ENCODE measurements around the gene WDR82.

The WDR82 gene

DNA sequence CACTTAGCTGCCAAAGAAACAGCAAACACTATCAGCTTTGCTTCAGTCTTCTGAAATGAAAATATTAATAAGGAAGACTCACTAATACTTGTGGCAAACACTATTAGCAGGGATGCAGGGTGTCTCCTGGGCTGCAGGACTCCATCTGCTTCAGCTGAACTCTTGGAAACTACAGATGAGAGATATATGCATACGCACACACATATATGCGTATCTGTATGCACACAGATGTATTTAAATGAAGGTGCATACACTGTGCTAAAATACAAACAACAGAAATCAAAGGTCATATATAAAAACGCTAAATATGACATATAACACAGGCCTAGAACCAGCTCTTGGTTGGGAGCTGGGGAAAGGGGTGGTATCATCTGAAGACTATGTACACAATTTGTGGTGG lies 22.3 kb downstream of the WDR82 start:
- H3K9ac ChIP-seq (ENCODE audit: low read depth, low read length, poor library complexity, severe bottlenecking) = no peak overlapping the region
- H3K79me2 ChIP-seq (ENCODE audit: insufficient read depth, low read length) = peaks cover 28% of the 10 kb centered on the region; the same call in 1 of the 2 replicates
- H3K4me1 ChIP-seq (ENCODE audit: insufficient read depth, low read length, poor library complexity, severe bottlenecking) = peaks cover 20% of the 10 kb centered on the region
- H3F3A ChIP-seq (ENCODE audit: low read depth) = peaks cover 9% of the 10 kb centered on the region; the same call in 1 of the 2 replicates
- H4K20me1 ChIP-seq (ENCODE audit: insufficient read depth, low read length, poor library complexity, severe bottlenecking) = peaks cover 19% of the 10 kb centered on the region
- no peak overlapping the region for H2AFZ ChIP-seq (ENCODE audit: low read length)
- no peak overlapping the region for H3K4me3 ChIP-seq (ENCODE audit: low read length, poor library complexity, severe bottlenecking)
- TF ChIP-seq CTCF (conservative IDR thresholded peaks at IDR 0.05; ENCODE audit: low read length) = no peak
- no peak for TF ChIP-seq EZH2phosphoT487 (IDR thresholded peaks at IDR 0.05; ENCODE audit: borderline replicate concordance)
- peaks cover 72% of the 10 kb centered on the region for H3K36me3 ChIP-seq (ENCODE audit: insufficient read depth, low read length)
- no peaks in the 10 kb centered on the region for H3K9me3 ChIP-seq (ENCODE audit: insufficient read depth, low read depth, low read length)
- H3K4me2 ChIP-seq (ENCODE audit: low read depth, low read length, poor library complexity, severe bottlenecking) = no peak overlapping the region
- H3K27me3 ChIP-seq (ENCODE audit: insufficient read depth, low read length, poor library complexity, severe bottlenecking) = no peaks in the 10 kb centered on the region
- no peaks in the 10 kb centered on the region for H3K9me2 ChIP-seq (replicated peaks; ENCODE audit: low read depth, low read length)

- Histone ChIP-seq H3K9me3 (ENCODE audit: insufficient read depth, low read depth, low read length) (no peaks in the 10 kb centered on the region), H3F3A (ENCODE audit: low read depth) (peaks cover 9% of the 10 kb centered on the region; the same call in 1 of the 2 replicates), H3K79me2 (ENCODE audit: insufficient read depth, low read length) (peaks cover 16% of the 10 kb centered on the region; the same call in 1 of the 2 replicates), H3K4me1 (ENCODE audit: insufficient read depth, low read length, poor library complexity, severe bottlenecking) (peaks cover 20% of the 10 kb centered on the region), H3K27me3 (ENCODE audit: insufficient read depth, low read length, poor library complexity, severe bottlenecking) (no peaks in the 10 kb centered on the region), H3K9me2 (replicated peaks; ENCODE audit: low read depth, low read length) (no peaks in the 10 kb centered on the region), H3K4me3 (ENCODE audit: low read length, poor library complexity, severe bottlenecking) (no peak overlapping the region), H3K4me2 (ENCODE audit: low read depth, low read length, poor library complexity, severe bottlenecking) (peak overlapping the region; percentile 72), H2AFZ (ENCODE audit: low read length) (no peak overlapping the region), H4K20me1 (ENCODE audit: insufficient read depth, low read length, poor library complexity, severe bottlenecking) (peaks cover 17% of the 10 kb centered on the region), H3K9ac (ENCODE audit: low read depth, low read length, poor library complexity, severe bottlenecking) (no peak overlapping the region), H3K36me3 (ENCODE audit: insufficient read depth, low read length) (peaks cover 57% of the 10 kb centered on the region)
- no peak for TF ChIP-seq EZH2phosphoT487 (IDR thresholded peaks at IDR 0.05; ENCODE audit: borderline replicate concordance)
Measured at GRCh38 chr3:52254608-52255007, 23.8 kb downstream of the WDR82 start.

DNA sequence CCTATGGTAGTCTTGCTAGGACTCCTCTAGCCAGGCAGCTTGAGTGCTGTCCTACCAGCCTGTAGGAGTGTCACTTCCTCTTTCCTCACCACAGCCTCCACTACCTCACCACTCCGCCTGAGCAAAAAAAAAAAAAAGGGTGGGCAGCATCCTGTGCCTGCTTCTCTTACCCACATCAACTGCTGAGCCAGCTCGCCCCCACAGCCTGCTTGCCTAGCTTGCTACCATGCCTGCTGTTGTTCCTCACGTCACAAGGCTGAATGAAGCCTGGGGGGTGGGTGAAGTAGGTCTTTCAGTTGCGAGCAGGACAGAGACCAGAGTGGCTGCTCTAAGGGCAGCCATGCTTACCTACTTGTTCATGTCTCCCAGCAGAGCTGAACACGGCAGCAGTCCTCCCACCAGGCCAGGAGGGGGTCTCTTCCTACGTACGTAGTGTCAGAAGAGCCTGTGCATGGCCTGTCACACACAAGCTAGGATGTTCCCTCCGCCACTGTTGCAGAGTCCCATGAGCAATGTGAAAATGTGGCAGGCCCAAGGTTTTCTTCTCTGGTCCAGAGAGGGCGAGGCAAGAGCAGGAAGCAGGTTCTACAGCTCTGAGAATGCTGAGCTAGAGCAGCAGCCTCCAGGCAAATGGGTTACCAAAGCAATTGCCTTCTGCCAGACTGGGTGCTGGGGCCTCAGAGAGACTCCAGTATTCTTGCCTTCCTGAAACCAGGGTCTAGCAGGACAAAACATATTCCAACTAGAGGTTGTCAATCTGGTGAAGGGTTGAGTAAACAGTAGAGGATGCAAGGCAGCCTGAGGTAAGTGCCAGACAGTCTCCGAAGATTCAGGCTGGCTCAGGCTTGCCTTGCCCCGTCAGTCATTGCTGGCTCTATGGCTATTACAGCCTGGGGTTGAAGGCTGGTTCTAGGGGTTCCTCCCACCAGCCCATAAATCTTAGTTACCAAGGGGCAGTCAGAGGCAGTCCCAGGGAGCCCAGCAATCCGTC lies 24.8 kb downstream of the WDR82 start:
- Histone ChIP-seq H4K20me1 (ENCODE audit: insufficient read depth, low read length, poor library complexity, severe bottlenecking) (peaks cover 17% of the 10 kb centered on the region), H3K4me1 (ENCODE audit: insufficient read depth, low read length, poor library complexity, severe bottlenecking) (peaks cover 20% of the 10 kb centered on the region), H3K9me3 (ENCODE audit: insufficient read depth, low read depth, low read length) (no peaks in the 10 kb centered on the region), H3K4me3 (ENCODE audit: low read length, poor library complexity, severe bottlenecking) (peak overlapping the region; percentile 58), H3K9ac (ENCODE audit: low read depth, low read length, poor library complexity, severe bottlenecking) (peak overlapping the region; percentile 66), H3F3A (ENCODE audit: low read depth) (peaks cover 9% of the 10 kb centered on the region; the same call in 1 of the 2 replicates), H3K4me2 (ENCODE audit: low read depth, low read length, poor library complexity, severe bottlenecking) (peak overlapping the region; percentile 72), H2AFZ (ENCODE audit: low read length) (no peak overlapping the region), H3K9me2 (replicated peaks; ENCODE audit: low read depth, low read length) (no peaks in the 10 kb centered on the region), H3K36me3 (ENCODE audit: insufficient read depth, low read length) (peaks cover 47% of the 10 kb centered on the region), H3K79me2 (ENCODE audit: insufficient read depth, low read length) (peaks cover 12% of the 10 kb centered on the region; the same call in 1 of the 2 replicates), H3K27me3 (ENCODE audit: insufficient read depth, low read length, poor library complexity, severe bottlenecking) (no peaks in the 10 kb centered on the region)
- TF ChIP-seq CTCF (conservative IDR thresholded peaks at IDR 0.05; ENCODE audit: low read length) (no peak), EZH2phosphoT487 (IDR thresholded peaks at IDR 0.05; ENCODE audit: borderline replicate concordance) (no peak)
